Endothelial cell of umbilical vein (primary cell): ENCODE measurements around the gene SPTBN4. TPM values are rescaled to one million over a fixed set of nuclear protein-coding genes. Genes with fewer than 3 reads are reported as not detected.
A peak's percentile ranks its signal among the peaks of the same experiment; 100 is the strongest.
"Not testable (repeated sequence)": the region's sequence is repeated elsewhere in the genome, so short reads cannot be mapped to it uniquely, and the experiment has no call there.

Source experiments
- BruUV-seq: library from RNA; stranded (reverse); fragments of 400-500 nt; replicated peaks from 2 replicates; lab custom pipeline; 2021; lab: Mats Ljungman, UMichigan
- CTCF ChIA-PET: fragments of 300-600, 350-600 bp; sonication (Branson Sonifier 250); formaldehyde crosslinking; loops from one replicate; lab custom pipeline; 2021; ENCODE audit warnings: antibody characterized with exemption, inconsistent platforms; lab: Charles Lee
- POLR2A ChIA-PET: fragments of 300-600, 350-600 bp; sonication (Branson Sonifier 250); formaldehyde crosslinking; loops from one replicate; lab custom pipeline; 2021; ENCODE audit warnings: antibody characterized with exemption, inconsistent platforms; lab: Charles Lee
- DNase-seq: peaks from one replicate; pipeline ENCODE4 v3.0.0-alpha.2; 2011; ENCODE audit warnings: low read depth, low spot score
- FAIRE-seq: peaks from 2 replicates; lab custom pipeline; 2011; peaks lifted over from hg19 to GRCh38; lab: Jason Lieb, UNC
- H2AFZ ChIP-seq: 2 replicates; pipeline ENCODE4 v1.6.0; 2012; ENCODE audit warnings: low read depth, low read length, control low read depth, inconsistent platforms
- H3K27ac ChIP-seq: 2 replicates; pipeline ENCODE4 v1.5.1; 2011; ENCODE audit warnings: low read depth, mild to moderate bottlenecking, control low read depth, low read length, moderate library complexity; ENCODE audit not compliant: insufficient read depth
- H3K27me3 ChIP-seq, 2 experiments: 2 replicates each; pipeline versions ENCODE4 v1.6.0 to v1.6.1; 2011; ENCODE audit warnings: low read length in 2 of 2, mixed read lengths in 1 of 2; ENCODE audit not compliant: control insufficient read depth in 2 of 2, insufficient read depth in 2 of 2
- H3K36me3 ChIP-seq, 2 experiments: 2 replicates in 1 of 2; 3 replicates in 1 of 2; pipeline ENCODE4 v1.5.1; 2011; ENCODE audit warnings: low read length in 2 of 2, mild to moderate bottlenecking in 1 of 2, moderate library complexity in 1 of 2; ENCODE audit not compliant: control insufficient read depth in 2 of 2, insufficient read depth in 2 of 2; ENCODE audit errors: extremely low read depth in 1 of 2
- H3K4me1 ChIP-seq: 3 replicates; pipeline ENCODE4 v1.5.1; 2011; ENCODE audit warnings: mild to moderate bottlenecking, low read length; ENCODE audit not compliant: control insufficient read depth, insufficient read depth; ENCODE audit errors: extremely low read depth
- H3K4me2 ChIP-seq: 2 replicates; pipeline ENCODE4 v1.6.1; 2011; ENCODE audit warnings: low read length, control low read depth, mixed read lengths; ENCODE audit not compliant: insufficient read depth
- H3K4me3 ChIP-seq, 3 experiments: fragments of 200-600 bp in 1 of 3; sonication (generic), shearing (Covaris generic) in 1 of 3; replicated peaks in 1 of 3; 2 replicates each; pipeline ENCODE4 v1.5.1; 2011 to 2016; ENCODE audit warnings: control low read depth in 3 of 3, low read length in 3 of 3, mild to moderate bottlenecking in 2 of 3, inconsistent platforms in 1 of 3, low read depth in 1 of 3, moderate library complexity in 1 of 3; ENCODE audit not compliant: insufficient read depth in 1 of 3
- H3K79me2 ChIP-seq: 2 replicates; pipeline ENCODE4 v1.6.0; 2012; ENCODE audit warnings: low read length, inconsistent platforms; ENCODE audit not compliant: control insufficient read depth, insufficient read depth
- H3K9ac ChIP-seq: replicated peaks from 2 replicates; pipeline ENCODE3; 2011; ENCODE audit warnings: low read length, control low read depth; ENCODE audit not compliant: insufficient read depth; ENCODE audit errors: extremely low read depth
- H3K9me1 ChIP-seq: replicated peaks from 3 replicates; pipeline ENCODE4 v1.6.0; 2011; ENCODE audit warnings: mild to moderate bottlenecking, low read length; ENCODE audit not compliant: control insufficient read depth, insufficient read depth; ENCODE audit errors: extremely low read depth
- H3K9me3 ChIP-seq: replicated peaks from 2 replicates; pipeline ENCODE4 v1.5.1; 2012; ENCODE audit warnings: low read length, inconsistent platforms; ENCODE audit not compliant: control insufficient read depth, insufficient read depth
- H4K20me1 ChIP-seq: replicated peaks from 2 replicates; pipeline ENCODE3; 2011; ENCODE audit warnings: mild to moderate bottlenecking, low read length; ENCODE audit not compliant: control insufficient read depth, insufficient read depth; ENCODE audit errors: extremely low read depth
- CTCF ChIP-seq, 2 donors: IDR thresholded peaks; 1 replicate in 1 of 2; 2 replicates in 1 of 2; pipeline ENCODE4 v1.5.1; 2011; ENCODE audit warnings: low read length in 2 of 2, mild to moderate bottlenecking in 2 of 2, moderate library complexity in 2 of 2, control low read depth in 1 of 2, inconsistent platforms in 1 of 2, low read depth in 1 of 2; ENCODE audit not compliant: insufficient read depth in 1 of 2; ENCODE audit errors: extremely low read depth in 1 of 2
- EZH2 ChIP-seq: IDR thresholded peaks from 2 replicates; pipeline ENCODE4 v1.6.1; 2012; ENCODE audit warnings: borderline replicate concordance, low read depth, mild to moderate bottlenecking, moderate library complexity, low read length, inconsistent platforms; ENCODE audit not compliant: severe bottlenecking
- JUN ChIP-seq: IDR thresholded peaks from 2 replicates; pipeline ENCODE4 v1.6.1; 2011; ENCODE audit warnings: borderline replicate concordance, low read depth; ENCODE audit not compliant: insufficient read length, insufficient read depth
- MYC ChIP-seq: IDR thresholded peaks from one replicate; pipeline ENCODE4 v1.6.1; 2011; ENCODE audit warnings: mild to moderate bottlenecking, low read depth, low read length
- dilution Hi-C: fragments of 300-500 bp; cut with MboI; formaldehyde crosslinking; loops from one replicate; pipeline ENCODE4 v1.15.0; 2019; ENCODE audit warnings: low sequenced_read_pairs; ENCODE audit not compliant: extremely low pct_ligation_motif_present
- intact Hi-C: fragments of 100-400 bp; cut with micrococcal nuclease; formaldehyde crosslinking; loops from one replicate; pipeline ENCODE4 v1.10.0; 2022
- polyA plus RNA-seq, 4 experiments: library from polyadenylated mRNA; depleted of rRNA in 3 of 4; stranded (reverse) in 3 of 4; unstranded in 1 of 4; fragments of >200 nt; gene quantifications; 2 replicates each; pipeline versions ENCODE4 v1.2.1 to v1.2.3, GENCODE V29; 2011 to 2012; ENCODE audit warnings: missing spikeins in 1 of 4
- total RNA-seq: library from RNA; stranded (reverse); gene quantifications from 2 replicates; pipeline ENCODE4 v1.2.3, GENCODE V29; 2021

The SPTBN4 gene
- total and polyA plus RNA-seq, 2 donors (not counting 3 experiments of a cell fraction or from before 2014, with no cell fraction given) = 0.33 TPM; not detected in 1

GRCh38 chr19:40521276-40521675 lies 54.5 kb downstream of the SPTBN4 start:
- Histone ChIP-seq H3K27ac (no peak overlapping the region), H3K4me1 (no peaks in the 10 kb centered on the region), H3K79me2 (no peaks in the 10 kb centered on the region), H4K20me1 (no peaks in the 10 kb centered on the region), H3K9ac (no peak overlapping the region), H3K36me3 (no peaks in the 10 kb centered on the region), H3K4me2 (no peak overlapping the region), H2AFZ (no peak overlapping the region), H3K4me3 (no peak overlapping the region), H3K9me1 (no peaks in the 10 kb centered on the region), H3K9me3 (no peaks in the 10 kb centered on the region), H3K27me3 (peaks cover 2 to 9% of the 10 kb centered on the region in 2 experiments)
- TF ChIP-seq JUN (no peak), MYC (no peak), CTCF (IDR thresholded peaks at IDR 0.05; ENCODE audit: extremely low read depth in 1 of 2, insufficient read depth in 1 of 2, low read depth in 1 of 2, low read length in 2 of 2) (peak; percentile 9 to 12), EZH2 (no peak)
- CTCF ChIA-PET = interaction anchor here (0.6 to 2.1 kb wide), 20 partner anchors 8 to 381 kb away, joined by 3 to 32 read pairs (median 4); partner anchors contain the start of genes BLVRB and SERTAD1
- no TSS peak for BruUV-seq
- FAIRE-seq = peak; percentile 63
- POLR2A ChIA-PET = no interaction called here
- intact Hi-C loops = loop anchor here (1.0 to 10.0 kb wide), 2 partner anchors 216 to 376 kb away; no protein-coding TSS in a partner anchor
- DNase-seq = no peak
- dilution Hi-C loops = no loop called here

GRCh38 chr19:40521900-40522299 lies 55.1 kb downstream of the SPTBN4 start:
- H4K20me1 ChIP-seq, H3K36me3 ChIP-seq, dilution Hi-C loops, H3K4me2 ChIP-seq, H3K9ac ChIP-seq, H2AFZ ChIP-seq, H3K9me3 ChIP-seq, POLR2A ChIA-PET, H3K9me1 ChIP-seq, H3K27me3 ChIP-seq, H3K27ac ChIP-seq, H3K79me2 ChIP-seq, BruUV-seq, H3K4me1 ChIP-seq, H3K4me3 ChIP-seq, DNase-seq, FAIRE-seq: not testable (repeated sequence)
- intact Hi-C loops = loop anchor here (1.0 to 10.0 kb wide), 3 partner anchors 57 to 377 kb away; partner anchors contain the start of gene BLVRB
- CTCF ChIA-PET = interaction anchor here (0.6 to 2.1 kb wide), 15 partner anchors 9 to 348 kb away, joined by 3 to 32 read pairs (median 5); partner anchors contain the start of gene BLVRB
